Measurements from ENCODE around the gene TOR1A.

Gene TOR1A, protein sequence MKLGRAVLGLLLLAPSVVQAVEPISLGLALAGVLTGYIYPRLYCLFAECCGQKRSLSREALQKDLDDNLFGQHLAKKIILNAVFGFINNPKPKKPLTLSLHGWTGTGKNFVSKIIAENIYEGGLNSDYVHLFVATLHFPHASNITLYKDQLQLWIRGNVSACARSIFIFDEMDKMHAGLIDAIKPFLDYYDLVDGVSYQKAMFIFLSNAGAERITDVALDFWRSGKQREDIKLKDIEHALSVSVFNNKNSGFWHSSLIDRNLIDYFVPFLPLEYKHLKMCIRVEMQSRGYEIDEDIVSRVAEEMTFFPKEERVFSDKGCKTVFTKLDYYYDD

DNA sequence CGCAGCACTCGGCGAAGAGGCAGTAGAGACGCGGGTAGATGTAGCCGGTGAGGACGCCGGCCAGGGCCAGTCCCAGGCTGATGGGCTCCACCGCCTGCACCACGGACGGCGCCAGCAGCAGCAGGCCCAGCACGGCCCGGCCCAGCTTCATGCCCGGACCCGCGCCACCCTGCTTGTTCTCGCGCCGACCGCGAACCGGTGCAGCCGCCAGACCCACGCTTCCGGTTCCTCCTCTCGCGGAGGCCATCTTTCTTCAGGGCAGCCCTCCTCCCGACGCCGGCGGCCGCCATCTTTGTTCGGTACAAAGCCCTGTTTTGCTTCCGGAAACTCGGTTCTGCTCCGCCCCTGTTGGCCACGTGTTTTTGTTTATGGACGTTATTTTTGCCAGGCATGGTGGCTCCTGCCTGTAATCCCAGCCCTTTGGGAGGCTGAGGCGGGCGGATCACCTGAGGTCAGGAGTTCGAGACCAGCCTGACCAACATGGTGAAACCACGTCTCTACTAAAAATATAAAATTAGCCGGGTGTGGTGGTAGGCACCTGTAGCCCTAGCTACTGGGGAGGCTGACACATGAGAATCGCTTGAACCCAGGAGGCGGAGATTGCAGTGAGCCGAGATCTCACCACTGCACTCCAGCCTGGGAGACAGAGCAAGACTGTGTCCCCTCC lies at the start of gene TOR1A:
TOR1A (minus strand) TSS at position 202 of the 667 bp plus-strand sequence; CDS start at position 151, 51 bp downstream.
- no peaks in the 10 kb centered on the region for H3K27me3 ChIP-seq (ENCODE audit: insufficient read depth, insufficient read length)
- peaks cover 51% of the 10 kb centered on the region for H3K36me3 ChIP-seq (ENCODE audit: insufficient read depth, insufficient read length, low read length)
- H3K9me3 ChIP-seq (ENCODE audit: insufficient read depth, low read length) = no peaks in the 10 kb centered on the region
- H3K4me1 ChIP-seq (ENCODE audit: insufficient read depth, insufficient read length) = peaks cover 2% of the 10 kb centered on the region
- peak within 1 kb of the TSS; percentile 94 for H3K4me3 ChIP-seq (ENCODE audit: insufficient read length, low read depth)
- TF ChIP-seq ZNF274 (IDR thresholded peaks at IDR 0.05; ENCODE audit: low read depth, low read length) = no peak
- TF ChIP-seq SUZ12 (IDR thresholded peaks at IDR 0.05; ENCODE audit: extremely low read depth, insufficient read depth, insufficient read length) = no peak
- TF ChIP-seq YY1 (IDR thresholded peaks at IDR 0.05; ENCODE audit: insufficient read depth, insufficient read length) = peak; percentile 99
- DNase-seq (ENCODE audit: low read depth, low spot score) = peak; percentile 96
- peak within 1 kb of the TSS; percentile 100 for H3K9ac ChIP-seq (ENCODE audit: insufficient read length, low read depth)

DNA sequence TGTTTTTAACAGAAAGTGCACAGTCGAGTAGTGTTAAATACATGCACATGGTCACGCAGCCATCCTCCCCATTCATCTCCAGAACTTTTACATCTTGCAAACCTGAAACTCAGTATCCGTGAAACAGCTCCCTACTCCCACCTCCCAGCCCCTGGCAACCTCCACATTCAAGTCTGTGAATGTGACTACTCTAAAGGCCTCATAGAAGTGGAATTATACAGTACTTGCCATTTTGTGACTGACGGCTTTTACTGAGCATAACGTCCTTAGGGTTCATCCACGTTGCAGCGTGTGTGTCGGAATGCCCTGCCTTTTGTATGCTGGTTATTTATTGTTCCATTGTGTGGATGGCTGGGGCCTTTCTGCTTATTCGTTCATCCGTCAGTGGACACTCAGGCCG lies 47.1 kb upstream of the TOR1A start:
- Histone ChIP-seq H3K36me3 (ENCODE audit: insufficient read depth, insufficient read length, low read length) (peaks cover 43% of the 10 kb centered on the region), H3K9me3 (ENCODE audit: insufficient read depth, low read length) (no peaks in the 10 kb centered on the region), H3K4me1 (ENCODE audit: insufficient read depth, insufficient read length) (peaks cover 6% of the 10 kb centered on the region), H3K27me3 (ENCODE audit: insufficient read depth, insufficient read length) (no peaks in the 10 kb centered on the region), H3K4me3 (ENCODE audit: insufficient read length, low read depth) (no peak overlapping the region), H3K9ac (ENCODE audit: insufficient read length, low read depth) (no peak overlapping the region)
- DNase-seq (ENCODE audit: low read depth, low spot score) = no peak
- no peak for TF ChIP-seq SUZ12 (IDR thresholded peaks at IDR 0.05; ENCODE audit: extremely low read depth, insufficient read depth, insufficient read length)
- no peak for TF ChIP-seq ZNF274 (IDR thresholded peaks at IDR 0.05; ENCODE audit: low read depth, low read length)
- no peak for TF ChIP-seq YY1 (IDR thresholded peaks at IDR 0.05; ENCODE audit: insufficient read depth, insufficient read length)

DNA sequence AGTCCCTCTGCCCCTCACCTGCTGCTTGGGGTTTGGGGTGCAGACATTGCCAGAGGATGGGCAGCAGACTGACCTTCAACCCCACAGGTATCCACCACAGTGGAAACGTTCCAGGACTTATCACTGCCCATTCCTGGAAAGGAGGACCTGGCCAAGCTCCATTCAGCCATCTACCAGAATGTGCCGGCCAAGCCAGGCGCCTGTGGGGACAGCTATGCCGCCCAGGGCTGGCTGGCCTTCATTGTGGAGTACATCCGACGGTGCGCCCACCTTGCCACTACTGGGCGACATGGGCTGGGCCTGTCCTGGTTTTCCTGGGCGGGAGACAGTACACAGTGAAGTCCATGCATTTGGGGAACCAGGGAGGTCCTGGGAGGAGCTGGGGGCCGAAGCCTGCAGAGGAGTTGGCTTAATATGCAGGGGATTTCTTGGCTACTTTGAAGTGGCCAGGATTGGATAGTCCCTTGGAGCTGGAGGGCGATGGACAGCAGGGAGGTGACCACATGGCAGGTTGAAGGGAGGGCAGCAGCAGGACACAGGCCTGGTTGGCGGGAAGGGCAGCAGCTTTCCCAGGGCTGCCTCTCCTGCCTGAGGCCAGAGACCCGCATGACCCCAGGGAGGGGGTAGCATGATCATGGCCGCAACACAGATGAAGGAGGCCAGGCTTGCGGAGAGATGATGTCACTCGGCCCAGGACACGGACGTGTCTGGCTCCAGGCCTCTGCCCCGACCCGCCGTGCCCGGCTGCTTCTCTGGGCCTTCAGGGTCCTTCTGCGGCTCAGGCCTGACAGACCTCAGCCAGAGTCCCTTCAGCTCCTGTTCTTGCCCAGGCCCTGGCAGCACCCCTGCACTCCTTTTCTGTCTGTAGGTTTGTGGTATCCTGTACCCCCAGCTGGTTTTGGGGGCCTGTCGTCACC lies 45.9 kb upstream of the TOR1A start:
- no peaks in the 10 kb centered on the region for H3K27me3 ChIP-seq (ENCODE audit: insufficient read depth, insufficient read length)
- no peak for TF ChIP-seq ZNF274 (IDR thresholded peaks at IDR 0.05; ENCODE audit: low read depth, low read length)
- no peak for TF ChIP-seq SUZ12 (IDR thresholded peaks at IDR 0.05; ENCODE audit: extremely low read depth, insufficient read depth, insufficient read length)
- no peak for TF ChIP-seq YY1 (IDR thresholded peaks at IDR 0.05; ENCODE audit: insufficient read depth, insufficient read length)
- peaks cover 6% of the 10 kb centered on the region for H3K4me1 ChIP-seq (ENCODE audit: insufficient read depth, insufficient read length)
- H3K9me3 ChIP-seq (ENCODE audit: insufficient read depth, low read length) = no peaks in the 10 kb centered on the region
- DNase-seq (ENCODE audit: low read depth, low spot score) = no peak
- no peak overlapping the region for H3K9ac ChIP-seq (ENCODE audit: insufficient read length, low read depth)
- H3K36me3 ChIP-seq (ENCODE audit: insufficient read depth, insufficient read length, low read length) = peaks cover 39% of the 10 kb centered on the region
- no peak overlapping the region for H3K4me3 ChIP-seq (ENCODE audit: insufficient read length, low read depth)

DNA sequence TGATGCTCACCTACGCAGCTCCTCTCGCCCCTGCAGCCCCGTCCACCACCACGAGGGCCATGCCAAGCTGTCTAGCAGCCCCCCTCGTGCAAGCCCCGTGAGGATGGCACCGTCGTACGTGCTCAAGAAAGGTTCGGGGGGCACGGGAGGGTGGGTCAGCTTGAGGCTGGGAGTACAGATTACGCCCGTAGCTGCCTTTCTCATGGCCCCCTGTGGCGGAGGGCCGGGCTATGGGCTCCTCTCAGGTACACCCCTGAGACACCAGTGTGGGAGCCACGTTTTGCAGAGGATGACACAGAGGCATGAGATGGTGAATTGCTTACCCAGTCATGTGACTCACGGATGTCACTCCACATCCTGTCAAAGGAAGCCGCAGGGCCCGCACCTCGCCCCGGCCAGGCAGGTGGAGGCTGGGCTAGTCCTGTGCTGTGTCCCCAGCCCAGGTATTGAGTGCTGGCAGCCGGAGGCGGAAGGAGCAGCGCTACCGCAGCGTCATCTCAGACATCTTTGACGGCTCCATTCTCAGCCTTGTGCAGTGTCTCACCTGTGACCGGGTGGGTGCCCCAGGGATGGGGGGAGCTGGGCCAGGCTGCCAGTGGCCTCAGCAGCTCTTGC lies 45.0 kb upstream of the TOR1A start:
- Histone ChIP-seq H3K4me3 (ENCODE audit: insufficient read length, low read depth) (no peak overlapping the region), H3K4me1 (ENCODE audit: insufficient read depth, insufficient read length) (peaks cover 6% of the 10 kb centered on the region), H3K27me3 (ENCODE audit: insufficient read depth, insufficient read length) (no peaks in the 10 kb centered on the region), H3K36me3 (ENCODE audit: insufficient read depth, insufficient read length, low read length) (peaks cover 30% of the 10 kb centered on the region), H3K9me3 (ENCODE audit: insufficient read depth, low read length) (no peaks in the 10 kb centered on the region), H3K9ac (ENCODE audit: insufficient read length, low read depth) (no peak overlapping the region)
- no peak for DNase-seq (ENCODE audit: low read depth, low spot score)
- no peak for TF ChIP-seq YY1 (IDR thresholded peaks at IDR 0.05; ENCODE audit: insufficient read depth, insufficient read length)
- no peak for TF ChIP-seq SUZ12 (IDR thresholded peaks at IDR 0.05; ENCODE audit: extremely low read depth, insufficient read depth, insufficient read length)
- no peak for TF ChIP-seq ZNF274 (IDR thresholded peaks at IDR 0.05; ENCODE audit: low read depth, low read length)

DNA sequence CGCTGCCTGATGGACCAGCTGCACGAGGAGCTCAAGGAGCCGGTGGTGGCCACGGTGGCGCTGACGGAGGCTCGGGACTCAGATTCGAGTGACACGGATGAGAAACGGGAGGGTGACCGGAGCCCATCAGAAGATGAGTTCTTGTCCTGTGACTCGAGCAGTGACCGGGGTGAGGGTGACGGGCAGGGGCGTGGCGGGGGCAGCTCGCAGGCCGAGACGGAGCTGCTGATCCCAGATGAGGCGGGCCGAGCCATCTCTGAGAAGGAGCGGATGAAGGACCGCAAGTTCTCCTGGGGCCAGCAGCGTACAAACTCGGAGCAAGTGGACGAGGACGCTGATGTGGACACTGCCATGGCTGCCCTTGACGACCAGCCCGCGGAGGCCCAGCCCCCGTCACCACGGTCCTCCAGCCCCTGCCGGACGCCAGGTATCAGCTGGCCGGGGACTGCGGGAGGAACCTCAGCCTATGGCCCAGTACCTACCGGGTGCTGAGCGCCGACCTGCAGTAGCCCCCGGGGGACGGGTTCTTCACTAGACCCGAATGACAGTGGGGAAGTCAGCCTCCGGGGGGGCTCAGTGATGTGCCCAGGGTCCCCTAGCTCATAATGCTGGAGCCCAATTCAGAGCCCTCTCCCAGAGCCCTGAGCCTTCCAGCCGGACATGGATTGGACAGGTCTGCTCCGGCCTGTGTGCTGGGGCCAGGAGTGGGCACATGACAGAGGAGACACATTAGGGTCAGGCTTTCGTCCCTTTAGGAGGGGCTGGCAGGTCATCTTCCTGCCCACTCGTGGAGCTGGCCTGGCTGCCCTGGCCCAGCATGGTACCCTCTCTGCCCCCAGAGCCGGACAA lies 44.3 kb upstream of the TOR1A start:
- no peak for TF ChIP-seq YY1 (IDR thresholded peaks at IDR 0.05; ENCODE audit: insufficient read depth, insufficient read length)
- no peak for TF ChIP-seq ZNF274 (IDR thresholded peaks at IDR 0.05; ENCODE audit: low read depth, low read length)
- TF ChIP-seq SUZ12 (IDR thresholded peaks at IDR 0.05; ENCODE audit: extremely low read depth, insufficient read depth, insufficient read length) = no peak
- H3K36me3 ChIP-seq (ENCODE audit: insufficient read depth, insufficient read length, low read length) = peaks cover 28% of the 10 kb centered on the region
- H3K4me1 ChIP-seq (ENCODE audit: insufficient read depth, insufficient read length) = peaks cover 6% of the 10 kb centered on the region
- no peaks in the 10 kb centered on the region for H3K9me3 ChIP-seq (ENCODE audit: insufficient read depth, low read length)
- no peaks in the 10 kb centered on the region for H3K27me3 ChIP-seq (ENCODE audit: insufficient read depth, insufficient read length)
- H3K4me3 ChIP-seq (ENCODE audit: insufficient read length, low read depth) = no peak overlapping the region
- no peak overlapping the region for H3K9ac ChIP-seq (ENCODE audit: insufficient read length, low read depth)
- no peak for DNase-seq (ENCODE audit: low read depth, low spot score)

Data from NT2/D1 (cell line).